Measurements from ENCODE around the gene CPNE9.

CPNE9 gene

GRCh38 chr3:9686703-9687102 is 16.9 kb upstream of the CPNE9 start:
- DNase-seq (ENCODE audit: low spot score) = no peak

GRCh38 chr3:9687514-9687913 is 16.1 kb upstream of the CPNE9 start:
- no peak for DNase-seq (ENCODE audit: low spot score)

- DNase-seq (ENCODE audit: low spot score) = no peak
Observed at GRCh38 chr3:9688961-9689360, 14.7 kb upstream of the CPNE9 start.

- no peak for DNase-seq (ENCODE audit: low spot score)
Observed at GRCh38 chr3:9689757-9690156, 13.9 kb upstream of the CPNE9 start.

- DNase-seq (ENCODE audit: low spot score) = no peak
Observed at GRCh38 chr3:9690451-9691450, 12.9 kb upstream of the CPNE9 start.

GRCh38 chr3:9691636-9692035 is 12.0 kb upstream of the CPNE9 start:
- DNase-seq (ENCODE audit: low spot score) = no peak

GRCh38 chr3:9692416-9692815 is 11.2 kb upstream of the CPNE9 start:
- no peak for DNase-seq (ENCODE audit: low spot score)

- no peak for DNase-seq (ENCODE audit: low spot score)
Observed at GRCh38 chr3:9695345-9695744, 8.3 kb upstream of the CPNE9 start.

GRCh38 chr3:9695746-9696145 is 7.9 kb upstream of the CPNE9 start:
- no peak for DNase-seq (ENCODE audit: low spot score)

GRCh38 chr3:9696480-9697220 is 7.0 kb upstream of the CPNE9 start:
- DNase-seq (ENCODE audit: low spot score) = no peak

- no peak for DNase-seq (ENCODE audit: low spot score)
Observed at GRCh38 chr3:9697892-9698291, 5.7 kb upstream of the CPNE9 start.

- DNase-seq (ENCODE audit: low spot score) = no peak
Observed at GRCh38 chr3:9698293-9698692, 5.3 kb upstream of the CPNE9 start.

- no peak for DNase-seq (ENCODE audit: low spot score)
Observed at GRCh38 chr3:9700536-9700935, 3.1 kb upstream of the CPNE9 start.

- DNase-seq (ENCODE audit: low spot score) = no peak
Observed at GRCh38 chr3:9701006-9701405, 2.6 kb upstream of the CPNE9 start.

- DNase-seq (ENCODE audit: low spot score) = no peak
Observed at GRCh38 chr3:9701711-9702110, 1.9 kb upstream of the CPNE9 start.

GRCh38 chr3:9703240-9703639 is 393 bp upstream of the CPNE9 start:
- DNase-seq (ENCODE audit: low spot score) = no peak

GRCh38 chr3:9704347-9705322 is 1.0 kb downstream of the CPNE9 start:
- DNase-seq (ENCODE audit: low spot score) = peak; percentile 59

- DNase-seq (ENCODE audit: low spot score) = no peak
Observed at GRCh38 chr3:9710174-9710739, 6.6 kb downstream of the CPNE9 start.

- DNase-seq (ENCODE audit: low spot score) = no peak
Observed at GRCh38 chr3:9712415-9712814, 8.8 kb downstream of the CPNE9 start.

- DNase-seq (ENCODE audit: low spot score) = no peak
Observed at GRCh38 chr3:9713142-9713541, 9.5 kb downstream of the CPNE9 start.

GRCh38 chr3:9715136-9715535 is 11.5 kb downstream of the CPNE9 start:
- no peak for DNase-seq (ENCODE audit: low spot score)

Data from AG08395 (cell line).